Hepatocyte (in vitro differentiated cells): ENCODE measurements around the gene TTR. TPM values are rescaled to one million over a fixed set of nuclear protein-coding genes. Genes with fewer than 3 reads are reported as not detected.
A peak's percentile ranks its signal among the peaks of the same experiment; 100 is the strongest.

Source experiments
- DNase-seq: peaks from one replicate; pipeline ENCODE4 v3.0.0-alpha.2; 2016; ENCODE audit warnings: low spot score
- H2AFZ ChIP-seq: fragments of 200-600 bp; sonication (generic); 2 replicates; pipeline ENCODE4 v1.6.0; 2016; ENCODE audit warnings: antibody characterized with exemption, mild to moderate bottlenecking
- H3K27ac ChIP-seq: fragments of 200-600 bp; sonication (generic); 2 replicates; pipeline ENCODE4 v1.5.1; 2016; ENCODE audit warnings: mild to moderate bottlenecking
- H3K27me3 ChIP-seq: fragments of 200-600 bp; sonication (generic); 2 replicates; pipeline ENCODE4 v1.6.1; 2016
- H3K36me3 ChIP-seq: fragments of 200-600 bp; sonication (generic); replicated peaks from 2 replicates; pipeline ENCODE4 v1.5.1; 2016; ENCODE audit warnings: low read depth; ENCODE audit not compliant: insufficient read depth
- H3K4me1 ChIP-seq: fragments of 200-600 bp; sonication (generic); 2 replicates; pipeline ENCODE4 v1.5.1; 2016; ENCODE audit warnings: mild to moderate bottlenecking, moderate library complexity; ENCODE audit not compliant: insufficient read depth
- H3K4me2 ChIP-seq: fragments of 200-600 bp; sonication (generic); 2 replicates; pipeline ENCODE4 v1.6.0; 2016
- H3K4me3 ChIP-seq: fragments of 200-600 bp; sonication (generic); 2 replicates; pipeline ENCODE4 v1.5.1; 2016; ENCODE audit warnings: mild to moderate bottlenecking
- H3K79me2 ChIP-seq: fragments of 200-600 bp; sonication (generic); 2 replicates; pipeline ENCODE4 v1.6.0; 2017; ENCODE audit warnings: mild to moderate bottlenecking
- H3K9me2 ChIP-seq: fragments of 200-600 bp; sonication (generic); replicated peaks from 2 replicates; pipeline ENCODE4 v1.6.0; 2017; ENCODE audit warnings: mild to moderate bottlenecking; ENCODE audit not compliant: insufficient read depth
- H3K9me3 ChIP-seq: fragments of 200-600 bp; sonication (generic); 2 replicates; pipeline ENCODE4 v1.5.1; 2016; ENCODE audit warnings: low read depth, mild to moderate bottlenecking
- H4K20me1 ChIP-seq: fragments of 200-600 bp; sonication (generic); 2 replicates; pipeline ENCODE4 v1.6.0; 2016; ENCODE audit warnings: mild to moderate bottlenecking; ENCODE audit not compliant: insufficient read depth, poor library complexity, severe bottlenecking
- CTCF ChIP-seq: fragments of 200-600 bp; sonication (generic); IDR thresholded peaks from 2 replicates; pipeline ENCODE4 v1.5.1; 2016; ENCODE audit warnings: antibody characterized with exemption, mild to moderate bottlenecking; ENCODE audit not compliant: poor library complexity
- EZH2 ChIP-seq: fragments of 200-600 bp; sonication (generic); IDR thresholded peaks from 2 replicates; pipeline ENCODE4 v1.6.1; 2016; ENCODE audit warnings: antibody characterized with exemption, mild to moderate bottlenecking, borderline replicate concordance
- EZH2phosphoT487 ChIP-seq: fragments of 200-600 bp; sonication (generic); IDR thresholded peaks from one replicate; pipeline ENCODE4 v1.6.1; 2018; ENCODE audit warnings: antibody characterized with exemption, mild to moderate bottlenecking, low read depth, moderate library complexity; ENCODE audit not compliant: unreplicated experiment, severe bottlenecking
- WGBS: methylation state at CpG from one replicate; pipeline ENCODE4 v1.1.6; 2016; ENCODE audit warnings: low lambda C conversion rate; ENCODE audit errors: missing lambda C conversion rate; 5-methylcytosine and 5-hydroxymethylcytosine counted together
- polyA plus RNA-seq: library from polyadenylated mRNA; unstranded; fragments of >200 nt; fragmentation: Nextera tagmentation; extraction: Ambion mirVana; gene quantifications from 2 replicates; pipeline ENCODE4 v1.2.1, GENCODE V29; 2016
- total RNA-seq: library from RNA; depleted of rRNA; stranded (reverse); fragments of >200 nt; gene quantifications from 2 replicates; pipeline ENCODE4 v1.2.3, GENCODE V29; 2014

Gene TTR
- total and polyA plus RNA-seq, 2 experiments from 2014 or later = 2,638 to 4,943 TPM

GRCh38 chr18:31565782-31566512, 25.7 kb upstream of the TTR start:
- Histone ChIP-seq H3K4me3 (no peak overlapping the region), H3K4me1 (peaks cover 9% of the 10 kb centered on the region), H3K27ac (peak overlapping the region; percentile 71), H3K36me3 (no peaks in the 10 kb centered on the region), H2AFZ (peak overlapping the region; percentile 6), H3K27me3 (no peaks in the 10 kb centered on the region), H3K79me2 (no peaks in the 10 kb centered on the region), H3K9me3 (no peaks in the 10 kb centered on the region), H3K9me2 (no peaks in the 10 kb centered on the region), H3K4me2 (peak overlapping the region; percentile 34), H4K20me1 (no peaks in the 10 kb centered on the region)
- DNase-seq = no peak
- WGBS = 78% methylated on average over 10 of the region's 10 CpGs
- no peak for TF ChIP-seq EZH2
- TF ChIP-seq EZH2phosphoT487 = no peak
- TF ChIP-seq CTCF = no peak

GRCh38 chr18:31566576-31567306, 24.9 kb upstream of the TTR start:
- H3K36me3 ChIP-seq = no peaks in the 10 kb centered on the region
- no peaks in the 10 kb centered on the region for H3K9me2 ChIP-seq
- no peaks in the 10 kb centered on the region for H3K79me2 ChIP-seq
- H3K27me3 ChIP-seq = no peaks in the 10 kb centered on the region
- no peak overlapping the region for H3K4me3 ChIP-seq
- 64% methylated on average over 4 of the region's 4 CpGs for WGBS
- H3K27ac ChIP-seq = peak overlapping the region; percentile 71
- H3K4me2 ChIP-seq = peak overlapping the region; percentile 34
- peak; percentile 43 for DNase-seq
- no peaks in the 10 kb centered on the region for H3K9me3 ChIP-seq
- H2AFZ ChIP-seq = peak overlapping the region; percentile 6
- H3K4me1 ChIP-seq = peaks cover 9% of the 10 kb centered on the region
- no peaks in the 10 kb centered on the region for H4K20me1 ChIP-seq
- TF ChIP-seq CTCF (no peak), EZH2 (no peak), EZH2phosphoT487 (no peak)

GRCh38 chr18:31572368-31572767, 19.3 kb upstream of the TTR start:
- Histone ChIP-seq H3K4me2 (no peak overlapping the region), H3K79me2 (no peaks in the 10 kb centered on the region), H3K9me2 (no peaks in the 10 kb centered on the region), H3K4me3 (no peak overlapping the region), H3K4me1 (peaks cover 7% of the 10 kb centered on the region), H3K9me3 (no peaks in the 10 kb centered on the region), H3K27ac (peak overlapping the region; percentile 45), H3K27me3 (no peaks in the 10 kb centered on the region), H3K36me3 (no peaks in the 10 kb centered on the region), H2AFZ (no peak overlapping the region), H4K20me1 (no peaks in the 10 kb centered on the region)
- 89% methylated on average over 9 of the region's 9 CpGs for WGBS
- DNase-seq = no peak
- TF ChIP-seq CTCF (no peak), EZH2 (no peak), EZH2phosphoT487 (no peak)
